Neural crest cell (in vitro differentiated cells): ENCODE results near the gene RALGAPA2. TPM values are rescaled to one million over a fixed set of nuclear protein-coding genes. Genes with fewer than 3 reads are reported as not detected.

Source experiments
- DNase-seq: peaks from one replicate; pipeline ENCODE4 v3.0.0; 2021; ENCODE audit warnings: low read depth, mixed read lengths, low spot score
- H3K27ac Mint-ChIP-seq: one replicate; pipeline ENCODE4 v1.8.0; 2021; ENCODE audit warnings: mild to moderate bottlenecking, mixed read lengths; ENCODE audit not compliant: unreplicated experiment
- H3K27me3 Mint-ChIP-seq: 2 replicates; pipeline ENCODE4 v1.8.0; 2021; ENCODE audit warnings: low read depth, mild to moderate bottlenecking, mixed read lengths
- H3K36me3 Mint-ChIP-seq: 2 replicates; pipeline ENCODE4 v1.8.0; 2021; ENCODE audit warnings: low read depth, mild to moderate bottlenecking, mixed read lengths
- H3K4me1 Mint-ChIP-seq: 2 replicates; pipeline ENCODE4 v1.8.0; 2021; ENCODE audit warnings: mixed read lengths
- H3K4me3 Mint-ChIP-seq: one replicate; pipeline ENCODE4 v1.8.0; 2021; ENCODE audit warnings: mild to moderate bottlenecking, mixed read lengths
- H3K9me3 Mint-ChIP-seq: 2 replicates; pipeline ENCODE4 v1.8.0; 2021; ENCODE audit warnings: mixed read lengths
- total RNA-seq: library from RNA; stranded (reverse); gene quantifications from 2 replicates; pipeline ENCODE4 v1.2.1, GENCODE V29; 2021
- TF ChIP-seq, protein P1 (sequence below): fragments of 200-600 bp; sonication (generic); conservative IDR thresholded peaks from 2 replicates; pipeline ENCODE4 v1.5.0; 2021; ENCODE audit warnings: antibody characterized with exemption, mild to moderate bottlenecking

Gene RALGAPA2
- total RNA-seq, 1 donor from 2014 or later, result 29.3 TPM

DNA sequence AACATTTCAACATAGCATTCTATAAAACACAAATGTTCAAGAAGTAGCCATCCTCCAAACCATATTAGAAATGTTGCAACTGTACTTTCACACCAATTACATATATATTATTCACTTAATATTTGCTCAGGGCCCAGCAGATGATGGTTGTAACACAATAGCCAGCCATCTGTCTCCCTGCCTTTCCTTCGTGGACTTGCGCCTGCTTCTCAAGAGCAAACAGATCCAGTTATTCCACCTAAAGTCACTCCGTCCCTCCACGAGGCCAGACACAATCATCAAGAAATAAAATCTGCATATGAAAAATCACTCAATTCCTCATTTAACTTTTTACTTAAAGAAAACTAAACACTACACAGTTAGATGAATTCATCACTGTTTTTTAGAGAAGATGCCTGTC lies 160.4 kb downstream of the RALGAPA2 start:
- TF ChIP-seq, protein P1, sequence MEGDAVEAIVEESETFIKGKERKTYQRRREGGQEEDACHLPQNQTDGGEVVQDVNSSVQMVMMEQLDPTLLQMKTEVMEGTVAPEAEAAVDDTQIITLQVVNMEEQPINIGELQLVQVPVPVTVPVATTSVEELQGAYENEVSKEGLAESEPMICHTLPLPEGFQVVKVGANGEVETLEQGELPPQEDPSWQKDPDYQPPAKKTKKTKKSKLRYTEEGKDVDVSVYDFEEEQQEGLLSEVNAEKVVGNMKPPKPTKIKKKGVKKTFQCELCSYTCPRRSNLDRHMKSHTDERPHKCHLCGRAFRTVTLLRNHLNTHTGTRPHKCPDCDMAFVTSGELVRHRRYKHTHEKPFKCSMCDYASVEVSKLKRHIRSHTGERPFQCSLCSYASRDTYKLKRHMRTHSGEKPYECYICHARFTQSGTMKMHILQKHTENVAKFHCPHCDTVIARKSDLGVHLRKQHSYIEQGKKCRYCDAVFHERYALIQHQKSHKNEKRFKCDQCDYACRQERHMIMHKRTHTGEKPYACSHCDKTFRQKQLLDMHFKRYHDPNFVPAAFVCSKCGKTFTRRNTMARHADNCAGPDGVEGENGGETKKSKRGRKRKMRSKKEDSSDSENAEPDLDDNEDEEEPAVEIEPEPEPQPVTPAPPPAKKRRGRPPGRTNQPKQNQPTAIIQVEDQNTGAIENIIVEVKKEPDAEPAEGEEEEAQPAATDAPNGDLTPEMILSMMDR, result no peak
- Mint-ChIP-seq H3K36me3 (peaks cover 14% of the 10 kb centered on the region), H3K27me3 (no peaks in the 10 kb centered on the region), H3K9me3 (no peaks in the 10 kb centered on the region), H3K4me3 (no peak overlapping the region), H3K4me1 (peaks cover 4% of the 10 kb centered on the region), H3K27ac (peak overlapping the region; percentile 78)
- DNase-seq, result no peak

DNA sequence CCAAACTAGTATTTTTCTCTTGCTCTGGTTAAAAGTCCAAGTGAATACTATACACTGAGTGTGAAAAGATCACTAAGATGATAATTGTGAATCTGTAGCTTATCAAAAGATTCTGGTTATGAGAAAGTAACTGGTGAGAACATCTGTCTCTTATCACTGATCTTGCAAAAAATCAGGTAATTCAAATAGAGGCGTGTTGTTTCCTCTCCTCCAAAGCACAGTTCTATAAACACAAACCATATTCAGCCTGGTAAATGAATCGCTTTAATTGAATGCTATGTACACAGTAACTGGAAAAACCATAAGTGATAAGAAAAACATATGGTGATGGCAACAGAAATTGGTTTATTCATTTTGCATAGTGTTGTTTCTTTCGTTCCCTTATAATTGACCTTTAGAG lies 161.0 kb downstream of the RALGAPA2 start:
- Mint-ChIP-seq H3K9me3 (no peaks in the 10 kb centered on the region), H3K36me3 (peaks cover 14% of the 10 kb centered on the region), H3K27ac (no peak overlapping the region), H3K4me1 (peaks cover 4% of the 10 kb centered on the region), H3K27me3 (no peaks in the 10 kb centered on the region), H3K4me3 (no peak overlapping the region)
- DNase-seq, result no peak
- TF ChIP-seq, protein P1, result no peak

DNA sequence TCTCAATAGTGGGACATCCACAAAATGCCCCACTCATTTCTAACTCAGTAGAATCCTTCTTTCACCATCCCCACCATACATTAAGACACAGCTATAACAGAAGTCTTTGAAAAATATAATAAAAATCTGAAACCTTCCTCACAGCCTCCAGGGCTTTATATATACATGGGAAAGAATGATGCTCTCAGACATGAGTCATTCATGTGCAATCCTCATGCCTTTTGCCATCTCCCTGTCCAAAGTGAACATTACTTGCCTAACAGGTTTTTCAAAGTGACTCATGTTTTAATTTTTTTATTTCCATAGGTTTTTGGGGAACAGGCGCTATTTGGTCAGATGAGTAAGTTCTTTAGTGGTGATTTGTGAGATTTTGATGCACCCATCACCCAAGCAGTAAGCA lies 162.7 kb downstream of the RALGAPA2 start:
- no peaks in the 10 kb centered on the region for H3K9me3 Mint-ChIP-seq
- no peaks in the 10 kb centered on the region for H3K4me1 Mint-ChIP-seq
- H3K36me3 Mint-ChIP-seq, result peaks cover 7% of the 10 kb centered on the region
- no peaks in the 10 kb centered on the region for H3K27me3 Mint-ChIP-seq
- H3K4me3 Mint-ChIP-seq, result no peak overlapping the region
- no peak for DNase-seq
- H3K27ac Mint-ChIP-seq, result no peak overlapping the region
- TF ChIP-seq, protein P1, result no peak

DNA sequence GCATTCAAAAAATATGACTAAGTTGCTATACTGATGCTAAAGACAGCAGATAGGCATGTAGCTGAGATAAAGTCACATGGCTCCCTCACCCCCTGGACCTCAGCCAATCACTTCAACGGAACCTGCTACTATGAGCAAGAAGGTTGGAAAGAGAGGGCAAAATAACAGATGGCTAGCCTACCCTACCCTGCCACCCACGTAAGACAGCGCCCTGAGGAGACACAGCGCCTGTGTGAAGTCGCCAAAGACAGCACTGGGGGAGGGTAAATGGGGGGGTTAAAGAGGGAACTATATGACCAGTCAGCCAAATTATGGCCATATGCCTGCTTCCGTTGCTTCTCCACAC lies 163.2 kb downstream of the RALGAPA2 start:
- TF ChIP-seq, protein P1, result no peak
- peaks cover 6% of the 10 kb centered on the region for H3K36me3 Mint-ChIP-seq
- H3K27ac Mint-ChIP-seq, result no peak overlapping the region
- no peaks in the 10 kb centered on the region for H3K27me3 Mint-ChIP-seq
- no peak overlapping the region for H3K4me3 Mint-ChIP-seq
- no peaks in the 10 kb centered on the region for H3K9me3 Mint-ChIP-seq
- no peaks in the 10 kb centered on the region for H3K4me1 Mint-ChIP-seq
- no peak for DNase-seq

DNA sequence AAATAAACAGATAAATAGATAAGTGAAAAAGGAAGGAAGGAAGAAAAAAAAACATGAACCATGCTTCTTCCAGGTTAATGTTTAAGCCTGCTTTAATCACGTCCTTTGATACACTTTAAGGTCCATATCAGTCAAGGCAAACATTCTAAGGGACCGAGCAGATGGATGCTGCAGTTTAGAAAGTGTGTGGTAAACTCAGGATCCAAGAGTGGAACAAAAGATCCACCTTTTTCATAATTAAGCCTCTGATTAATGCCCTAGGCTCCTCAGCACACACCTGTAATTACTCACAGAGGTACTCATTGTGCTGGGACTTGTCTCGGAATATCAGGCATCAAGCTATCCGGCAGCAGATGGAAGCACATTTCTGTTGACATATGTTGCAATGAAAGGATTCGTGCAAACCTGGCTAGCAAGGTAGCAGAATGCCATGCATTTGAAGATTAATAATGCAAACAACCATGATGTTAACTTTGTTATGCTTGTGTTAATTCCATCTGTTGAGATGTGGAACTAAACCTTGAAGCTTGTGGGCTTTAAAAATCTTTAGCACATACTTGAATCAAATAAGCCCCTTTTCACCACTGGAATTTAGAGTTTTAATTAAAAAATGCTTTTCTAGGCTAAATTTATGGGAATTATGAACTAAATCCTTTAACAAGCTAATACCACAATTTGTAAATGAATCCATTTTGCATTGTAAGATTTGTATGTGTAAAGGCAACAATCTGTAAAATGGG lies 163.7 kb downstream of the RALGAPA2 start:
- no peak overlapping the region for H3K4me3 Mint-ChIP-seq
- no peak overlapping the region for H3K27ac Mint-ChIP-seq
- H3K36me3 Mint-ChIP-seq, result peaks cover 6% of the 10 kb centered on the region
- no peaks in the 10 kb centered on the region for H3K9me3 Mint-ChIP-seq
- TF ChIP-seq, protein P1, result no peak
- H3K27me3 Mint-ChIP-seq, result no peaks in the 10 kb centered on the region
- DNase-seq, result no peak
- H3K4me1 Mint-ChIP-seq, result no peaks in the 10 kb centered on the region
